Left colon (tissue), 2 donors: ENCODE data around the gene SCTR. TPM values are rescaled to one million over a fixed set of nuclear protein-coding genes. Genes with fewer than 3 reads are reported as not detected.

Experiments
- ATAC-seq: fragments of 200-7000 bp; cut with Tn5 transposase; one replicate; pipeline ENCODE4 v1.9.1; 2020; ENCODE audit warnings: mild to moderate bottlenecking, moderate library complexity
- DNase-seq, 2 donors: peaks; one replicate each; pipeline ENCODE4 v3.0.0-alpha.2; 2020
- intact Hi-C, 2 donors: fragments of 100-400 bp; cut with DNase I in 1 of 2; cut with micrococcal nuclease in 1 of 2; formaldehyde crosslinking; loops; one replicate each; pipeline versions ENCODE4 v1.11.2 to v1.14.0; 2022; cut with DNase I, micrococcal nuclease
- total RNA-seq, 2 donors: library from RNA; stranded (reverse); fragmentation: NEBNext Ultra II Directional; extraction: Animal tissue kit (Norgen Biotek cat#: 25700); gene quantifications; one replicate each; pipeline ENCODE4 v1.2.1, GENCODE V29; 2021
- donor health status: DM: no; HTN: no; CAD: no.
- donor health status: DM: yes; HTN: yes; CAD: no.

SCTR gene
- total RNA-seq, 2 donors from 2014 or later, result 0.45 TPM; not detected in 1

GRCh38 chr2:119438128-119438656, 86.1 kb downstream of the SCTR start:
- DNase-seq, result no peak
- no peak for ATAC-seq
- intact Hi-C loops, result no loop called here

- no peak for DNase-seq
- ATAC-seq, result no peak
- intact Hi-C loops, result no loop called here
These were observed 87.1 kb downstream of the SCTR start for GRCh38 chr2:119436993-119437772.

GRCh38 chr2:119435953-119436297, 88.4 kb downstream of the SCTR start:
- intact Hi-C loops, result no loop called here
- ATAC-seq (no peak), DNase-seq (no peak)

- intact Hi-C loops, result no loop called here
- peak; percentile 45 to 79 for DNase-seq
- peak; percentile 62 for ATAC-seq
These were observed 89.0 kb downstream of the SCTR start for GRCh38 chr2:119435081-119435952.

- DNase-seq (no peak), ATAC-seq (peak; percentile 7)
- intact Hi-C loops, result no loop called here
These were observed 89.6 kb downstream of the SCTR start for GRCh38 chr2:119434664-119435063.

GRCh38 chr2:119433636-119434327, 90.5 kb downstream of the SCTR start:
- intact Hi-C loops, result no loop called here
- peak; percentile 57 for ATAC-seq

GRCh38 chr2:119432851-119433522, 91.3 kb downstream of the SCTR start:
- intact Hi-C loops, result no loop called here
- ATAC-seq, result no peak
- no peak for DNase-seq

More at GRCh38 chr2:119433636-119434327, 90.5 kb downstream of the SCTR start:
- peak; percentile 36 to 79 for DNase-seq

- ATAC-seq, result peak; percentile 7
These were observed 92.1 kb downstream of the SCTR start for GRCh38 chr2:119431976-119432850.

GRCh38 chr2:119431155-119431975, 92.9 kb downstream of the SCTR start, which contains the start of gene TMEM37:
Gene TMEM37 (plus strand): TSS chr2:119431854. CDS start chr2:119431904, 50 bp downstream.
- intact Hi-C loops, result no loop called here
- DNase-seq (peak; percentile 71 to 82), ATAC-seq (peak; percentile 56)

More at GRCh38 chr2:119431976-119432850, 92.1 kb downstream of the SCTR start:
- DNase-seq, result peak in 1 of 2 donors; percentile 47
- intact Hi-C loops, result no loop called here

GRCh38 chr2:119430023-119430498, 94.2 kb downstream of the SCTR start:
- DNase-seq (no peak), ATAC-seq (no peak)
- intact Hi-C loops, result no loop called here

- DNase-seq (no peak), ATAC-seq (no peak)
- intact Hi-C loops, result no loop called here
These were observed 94.9 kb downstream of the SCTR start for GRCh38 chr2:119429225-119429981.

GRCh38 chr2:119428488-119429224, 95.6 kb downstream of the SCTR start:
- DNase-seq, result no peak
- intact Hi-C loops, result no loop called here
- ATAC-seq, result no peak

- no peak for ATAC-seq
- DNase-seq, result no peak
- intact Hi-C loops, result no loop called here
These were observed 96.5 kb downstream of the SCTR start for GRCh38 chr2:119427756-119428155.

GRCh38 chr2:119426801-119427395, 97.4 kb downstream of the SCTR start:
- intact Hi-C loops, result no loop called here
- DNase-seq, result peak; percentile 82 to 89
- peak; percentile 61 for ATAC-seq

- DNase-seq (no peak), ATAC-seq (no peak)
- intact Hi-C loops, result no loop called here
These were observed 97.9 kb downstream of the SCTR start for GRCh38 chr2:119426396-119426675.
